GM18517 (cell line): ENCODE results near the gene CSTPP1.

Source experiments
- ATAC-seq: cut with Tn5 transposase; IDR thresholded peaks from one replicate; pipeline ENCODE4 v1.9.1; 2021; ENCODE audit warnings: mild to moderate bottlenecking, moderate library complexity; ENCODE audit not compliant: unreplicated experiment

CSTPP1 gene

GRCh38 chr11:47123094-47123493 lies 186.5 kb downstream of the CSTPP1 start:
- no peak for ATAC-seq

GRCh38 chr11:47124675-47125074 lies 188.1 kb downstream of the CSTPP1 start:
- no peak for ATAC-seq

GRCh38 chr11:47125083-47125482 lies 188.5 kb downstream of the CSTPP1 start:
- no peak for ATAC-seq

GRCh38 chr11:47127213-47127612 lies 190.7 kb downstream of the CSTPP1 start:
- ATAC-seq = no peak

GRCh38 chr11:47130543-47130942 lies 194.0 kb downstream of the CSTPP1 start:
- no peak for ATAC-seq

GRCh38 chr11:47131136-47131535 lies 194.6 kb downstream of the CSTPP1 start:
- no peak for ATAC-seq

GRCh38 chr11:47132490-47132889 lies 195.9 kb downstream of the CSTPP1 start:
- ATAC-seq = no peak

GRCh38 chr11:47132981-47133380 lies 196.4 kb downstream of the CSTPP1 start:
- no peak for ATAC-seq

GRCh38 chr11:47136327-47136726 lies 199.8 kb downstream of the CSTPP1 start:
- ATAC-seq = no peak

GRCh38 chr11:47136921-47137320 lies 200.4 kb downstream of the CSTPP1 start:
- no peak for ATAC-seq

- ATAC-seq = no peak
Measured at GRCh38 chr11:47137476-47137875, 200.9 kb downstream of the CSTPP1 start.

GRCh38 chr11:47139878-47140277 lies 203.3 kb downstream of the CSTPP1 start:
- ATAC-seq = no peak

- no peak for ATAC-seq
Measured at GRCh38 chr11:47143322-47143721, 206.8 kb downstream of the CSTPP1 start.

- no peak for ATAC-seq
Measured at GRCh38 chr11:47144541-47144940, 208.0 kb downstream of the CSTPP1 start.

- ATAC-seq = no peak
Measured at GRCh38 chr11:47147250-47147649, 210.7 kb downstream of the CSTPP1 start.

- ATAC-seq = no peak
Measured at GRCh38 chr11:47147681-47148080, 211.1 kb downstream of the CSTPP1 start.

- ATAC-seq = no peak
Measured at GRCh38 chr11:47148270-47148669, 211.7 kb downstream of the CSTPP1 start.

GRCh38 chr11:47148903-47149531 lies 212.5 kb downstream of the CSTPP1 start:
- ATAC-seq = no peak

GRCh38 chr11:47149782-47150181 lies 213.2 kb downstream of the CSTPP1 start:
- ATAC-seq = no peak

GRCh38 chr11:47152126-47152952 lies 215.8 kb downstream of the CSTPP1 start:
- no peak for ATAC-seq

- ATAC-seq = no peak
Measured at GRCh38 chr11:47152953-47153950, 216.7 kb downstream of the CSTPP1 start.
